IMR-90 (cell line): ENCODE data around the gene FZD4. TPM values are rescaled to one million over a fixed set of nuclear protein-coding genes. Genes with fewer than 3 reads are reported as not detected.

Experiments used
- ATAC-seq: fragments of 200-7000 bp; cut with Tn5 transposase; 2 replicates; pipeline ENCODE4 v1.9.1; 2020; ENCODE audit warnings: low read depth, mild to moderate bottlenecking, moderate library complexity
- BruUV-seq: library from RNA; stranded (reverse); fragments of 400-500 nt; replicated peaks from 2 replicates; lab custom pipeline; 2021; lab: Mats Ljungman, UMichigan
- CTCF ChIA-PET: fragments of 300-600 bp; formaldehyde crosslinking; extraction: SDS; loops from one replicate; lab custom pipeline; 2021; ENCODE audit warnings: antibody characterized with exemption; lab: Yijun Ruan, JAX
- POLR2A ChIA-PET: fragments of 300-600 bp; sonication (Branson Sonifier 250); formaldehyde crosslinking; loops from one replicate; lab custom pipeline; 2022; ENCODE audit warnings: antibody characterized with exemption; ENCODE audit not compliant: unreplicated experiment; lab: Charles Lee
- DNase-seq: peaks from one replicate; pipeline ENCODE4 v3.0.0; 2013
- H2AFZ ChIP-seq: replicated peaks from 2 replicates; pipeline ENCODE3; 2013; ENCODE audit warnings: low read length, mild to moderate bottlenecking; ENCODE audit not compliant: poor library complexity
- H2AK5ac ChIP-seq: 2 replicates; pipeline ENCODE4 v1.6.1; 2013; ENCODE audit warnings: low read depth, low read length, inconsistent platforms
- H2AK9ac ChIP-seq: replicated peaks from 2 replicates; pipeline ENCODE3; 2013; ENCODE audit warnings: mild to moderate bottlenecking, low read depth, low read length, moderate library complexity; ENCODE audit not compliant: poor library complexity
- H2BK120ac ChIP-seq: 2 replicates; pipeline ENCODE4 v1.6.1; 2013; ENCODE audit warnings: low read depth, low read length, inconsistent platforms
- H2BK15ac ChIP-seq: 3 replicates; pipeline ENCODE4 v1.6.1; 2013; ENCODE audit warnings: low read depth, low read length, inconsistent platforms
- H2BK20ac ChIP-seq: 2 replicates; pipeline ENCODE4 v1.6.1; 2013; ENCODE audit warnings: low read depth, mild to moderate bottlenecking, inconsistent platforms, low read length, moderate library complexity
- H2BK5ac ChIP-seq: 2 replicates; pipeline ENCODE4 v1.6.1; 2013; ENCODE audit warnings: mild to moderate bottlenecking, low read depth, low read length, inconsistent platforms; ENCODE audit not compliant: poor library complexity, severe bottlenecking
- H3K14ac ChIP-seq: replicated peaks from 2 replicates; pipeline ENCODE4 v1.6.1; 2013; ENCODE audit warnings: low read depth, low read length, inconsistent platforms
- H3K18ac ChIP-seq: 2 replicates; pipeline ENCODE4 v1.6.1; 2013; ENCODE audit warnings: low read depth, low read length, control low read depth
- H3K23ac ChIP-seq: 2 replicates; pipeline ENCODE4 v1.6.1; 2013; ENCODE audit warnings: low read depth, low read length, inconsistent platforms
- H3K27ac ChIP-seq: 2 replicates; pipeline ENCODE4 v1.5.1; 2013; ENCODE audit warnings: mild to moderate bottlenecking, control low read depth, low read length; ENCODE audit not compliant: insufficient read depth
- H3K27me3 ChIP-seq: 2 replicates; pipeline ENCODE4 v1.6.1; 2013; ENCODE audit warnings: low read length; ENCODE audit not compliant: control insufficient read depth, insufficient read depth
- H3K36me3 ChIP-seq: 2 replicates; pipeline ENCODE4 v1.6.1; 2013; ENCODE audit warnings: low read length, mixed read lengths; ENCODE audit not compliant: control insufficient read depth, insufficient read depth
- H3K4ac ChIP-seq: 2 replicates; pipeline ENCODE4 v1.6.1; 2013; ENCODE audit warnings: low read depth, low read length, inconsistent platforms
- H3K4me1 ChIP-seq: 2 replicates; pipeline ENCODE4 v1.6.1; 2013; ENCODE audit warnings: low read length, mixed read lengths; ENCODE audit not compliant: control insufficient read depth, insufficient read depth
- H3K4me2 ChIP-seq: 2 replicates; pipeline ENCODE4 v1.6.1; 2013; ENCODE audit warnings: low read depth, mild to moderate bottlenecking, control low read depth, low read length, moderate library complexity
- H3K4me3 ChIP-seq: 2 replicates; pipeline ENCODE4 v1.5.1; 2013; ENCODE audit warnings: low read depth, mild to moderate bottlenecking, control low read depth, low read length, moderate library complexity; ENCODE audit not compliant: insufficient read depth
- H3K56ac ChIP-seq: 2 replicates; pipeline ENCODE4 v1.6.1; 2013; ENCODE audit warnings: low read length, inconsistent platforms; ENCODE audit not compliant: insufficient read depth; ENCODE audit errors: extremely low read depth
- H3K79me1 ChIP-seq, 2 experiments: 2 replicates each; pipeline ENCODE4 v1.6.1; 2013; ENCODE audit warnings: low read length in 2 of 2, inconsistent platforms in 1 of 2, low read depth in 1 of 2
- H3K9ac ChIP-seq: 2 replicates; pipeline ENCODE4 v1.6.1; 2013; ENCODE audit warnings: low read depth, low read length, control low read depth
- H3K9me1 ChIP-seq: 2 replicates; pipeline ENCODE4 v1.6.1; 2013; ENCODE audit warnings: low read length, inconsistent platforms; ENCODE audit not compliant: insufficient read depth
- H3K9me3 ChIP-seq: 2 replicates; pipeline ENCODE4 v1.6.1; 2013; ENCODE audit warnings: low read length; ENCODE audit not compliant: control insufficient read depth, insufficient read depth
- H4K20me1 ChIP-seq: 2 replicates; pipeline ENCODE4 v1.6.1; 2013; ENCODE audit warnings: low read length, inconsistent platforms; ENCODE audit not compliant: insufficient read depth
- H4K5ac ChIP-seq: 2 replicates; pipeline ENCODE4 v1.6.1; 2013; ENCODE audit warnings: mild to moderate bottlenecking, low read depth, low read length, control low read depth
- H4K8ac ChIP-seq, 2 experiments: 2 replicates each; pipeline ENCODE4 v1.6.1; 2013; ENCODE audit warnings: low read depth in 2 of 2, low read length in 2 of 2, control low read depth in 1 of 2, inconsistent platforms in 1 of 2
- H4K91ac ChIP-seq: 2 replicates; pipeline ENCODE4 v1.6.1; 2013; ENCODE audit warnings: low read depth, low read length, inconsistent platforms; ENCODE audit not compliant: insufficient read depth
- MAFK ChIP-seq: IDR thresholded peaks from 2 replicates; pipeline ENCODE4 v1.6.1; 2012; ENCODE audit warnings: low read depth, low read length, improper control_type of control experiment
- MAZ ChIP-seq: IDR thresholded peaks from 2 replicates; pipeline ENCODE4 v1.6.1; 2012; ENCODE audit warnings: low read depth, mild to moderate bottlenecking, low read length, improper control_type of control experiment, moderate library complexity, borderline replicate concordance
- MXI1 ChIP-seq: IDR thresholded peaks from 2 replicates; pipeline ENCODE4 v1.6.1; 2012; ENCODE audit warnings: low read depth, mild to moderate bottlenecking, low read length, moderate library complexity, borderline replicate concordance
- RFX5 ChIP-seq: IDR thresholded peaks from 2 replicates; pipeline ENCODE4 v1.8.0; 2012; ENCODE audit warnings: low read depth, mild to moderate bottlenecking, low read length, moderate library complexity
- SMC3 ChIP-seq: fragments of 150-350 bp; IDR thresholded peaks from 2 replicates; pipeline ENCODE4 v1.6.1; 2016; ENCODE audit warnings: low read depth, mild to moderate bottlenecking, antibody characterized with exemption, low read length, moderate library complexity
- USF2 ChIP-seq: fragments of 150-350 bp; IDR thresholded peaks from 2 replicates; pipeline ENCODE4 v1.6.1; 2017; ENCODE audit warnings: mild to moderate bottlenecking, antibody characterized with exemption, low read length, low read depth
- WGBS, 2 experiments: methylation state at CpG; one replicate each; pipeline versions ENCODE4 v1.1.5 to v1.1.7; 2013; ENCODE audit warnings: missing lambda C conversion rate in 2 of 2; ENCODE audit not compliant: insufficient read length in 1 of 2; ENCODE audit errors: extremely low coverage in 2 of 2; 5-methylcytosine and 5-hydroxymethylcytosine counted together
- dilution Hi-C: fragments of 300-500 bp; cut with HindIII; formaldehyde crosslinking; loops from one replicate; pipeline ENCODE4 v1.14.3; 2018; ENCODE audit warnings: low sequenced_read_pairs; ENCODE audit not compliant: unreplicated experiment
- in situ Hi-C: fragments of 300-500 bp; cut with MboI; formaldehyde crosslinking; loops from 3 replicates; pipeline ENCODE4 v1.14.3; 2019; ENCODE audit warnings: low sequenced_read_pairs, inconsistent platforms, mixed read lengths
- intact Hi-C: fragments of 100-400 bp; cut with micrococcal nuclease; formaldehyde crosslinking; loops from 2 replicates; pipeline ENCODE4 v1.10.0; 2022
- polyA plus RNA-seq, 3 experiments: library from polyadenylated mRNA; depleted of rRNA; stranded (reverse); fragments of >200 nt; gene quantifications; 2 replicates each; pipeline ENCODE4 v1.2.3, GENCODE V29; 2012; ENCODE audit warnings: low replicate concordance in 1 of 3
- total RNA-seq: library from RNA; depleted of rRNA; stranded (reverse); fragments of >200 nt; gene quantifications from 2 replicates; pipeline ENCODE4 v1.2.3, GENCODE V29; 2012

The FZD4 gene
- total and polyA plus RNA-seq, 2 of the 4 experiments (the other 2 are of a cell fraction): 3.7 to 7.7 TPM

- no CpG with 5 or more reads among the region's 1 CpG for WGBS, 2 experiments
- DNase-seq (no peak), ATAC-seq (no peak)
- Histone ChIP-seq H3K56ac (no peak overlapping the region), H3K18ac (no peak overlapping the region), H3K4me3 (no peak overlapping the region), H2AFZ (no peak overlapping the region), H2BK120ac (no peak overlapping the region), H3K23ac (no peak overlapping the region), H3K9me1 (no peaks in the 10 kb centered on the region), H4K5ac (no peak overlapping the region), H3K27me3 (no peaks in the 10 kb centered on the region), H3K9ac (no peak overlapping the region), H2AK5ac (no peak overlapping the region), H3K4me2 (no peak overlapping the region), H4K8ac (no peak overlapping the region), H2BK15ac (no peak overlapping the region), H3K27ac (no peak overlapping the region), H2AK9ac (no peak overlapping the region), H2BK20ac (no peak overlapping the region), H3K79me1 (no peaks in the 10 kb centered on the region), H4K91ac (no peak overlapping the region), H3K14ac (no peak overlapping the region), H2BK5ac (no peak overlapping the region), H3K36me3 (no peaks in the 10 kb centered on the region), H3K4ac (no peak overlapping the region), H3K9me3 (no peaks in the 10 kb centered on the region), H4K20me1 (no peaks in the 10 kb centered on the region), H3K4me1 (peaks cover 2% of the 10 kb centered on the region; the same call in 1 of the 2 replicates)
- dilution Hi-C loops (no loop called here), intact Hi-C loops (no loop called here), in situ Hi-C loops (no loop called here)
- no peak for TF ChIP-seq USF2
- no peak for TF ChIP-seq MAFK
- no peak for TF ChIP-seq SMC3
- TF ChIP-seq RFX5: no peak
- TF ChIP-seq MXI1: no peak
- no peak for TF ChIP-seq MAZ
- ChIA-PET POLR2A (no interaction called here), CTCF (interaction anchor here (0.6 kb wide), 2 partner anchors 234 to 639 kb away, joined by 3 to 5 read pairs; no protein-coding TSS in a partner anchor)
- no TSS peak for BruUV-seq
Observed at GRCh38 chr11:86996953-86997570, 41.9 kb upstream of the FZD4 start.
